HG02870 (cell line): ENCODE data around the gene THSD8.
"Not testable (repeated sequence)": the region's sequence is repeated elsewhere in the genome, so short reads cannot be mapped to it uniquely, and the experiment has no call there.

Source experiments
- ATAC-seq: cut with Tn5 transposase; IDR thresholded peaks from one replicate; pipeline ENCODE4 v1.9.1; 2021; ENCODE audit warnings: mild to moderate bottlenecking, moderate library complexity; ENCODE audit not compliant: unreplicated experiment

Gene THSD8

GRCh38 chr19:12821761-12822160 lies 19.9 kb downstream of the THSD8 start:
- ATAC-seq = no peak

- no peak for ATAC-seq
Measured at GRCh38 chr19:12825254-12826131, 23.6 kb downstream of the THSD8 start.

- ATAC-seq = no peak
Measured at GRCh38 chr19:12828494-12828893, 26.6 kb downstream of the THSD8 start.

- ATAC-seq = no peak
Measured at GRCh38 chr19:12833418-12833737, 31.5 kb downstream of the THSD8 start.

- no peak for ATAC-seq
Measured at GRCh38 chr19:12833738-12834565, 32.1 kb downstream of the THSD8 start.

- no peak for ATAC-seq
Measured at GRCh38 chr19:12834566-12834943, 32.7 kb downstream of the THSD8 start, which contains the start of gene RTBDN. Gene RTBDN (minus strand): TSS chr19:12834579. CDS start chr19:12829979, 4,600 bp downstream.

- ATAC-seq = no peak
Measured at GRCh38 chr19:12834976-12835757, 33.3 kb downstream of the THSD8 start.

- ATAC-seq = no peak
Measured at GRCh38 chr19:12836529-12836863, 34.6 kb downstream of the THSD8 start.

GRCh38 chr19:12837225-12837624 lies 35.4 kb downstream of the THSD8 start:
- no peak for ATAC-seq

- ATAC-seq = no peak
Measured at GRCh38 chr19:12838182-12838885, 36.5 kb downstream of the THSD8 start, which contains the start of gene MAST1. Gene MAST1 (plus strand): TSS chr19:12838515. CDS start chr19:12838573, 58 bp downstream.

- no peak for ATAC-seq
Measured at GRCh38 chr19:12838886-12839756, 37.3 kb downstream of the THSD8 start.

- no peak for ATAC-seq
Measured at GRCh38 chr19:12840091-12841079, 38.5 kb downstream of the THSD8 start.

GRCh38 chr19:12841094-12841493 lies 39.2 kb downstream of the THSD8 start:
- no peak for ATAC-seq

- ATAC-seq = no peak
Measured at GRCh38 chr19:12842511-12842910, 40.6 kb downstream of the THSD8 start.

- ATAC-seq = no peak
Measured at GRCh38 chr19:12843328-12843727, 41.5 kb downstream of the THSD8 start.

GRCh38 chr19:12843999-12844732 lies 42.3 kb downstream of the THSD8 start:
- ATAC-seq = no peak

- ATAC-seq = not testable (repeated sequence)
Measured at GRCh38 chr19:12846613-12847012, 44.7 kb downstream of the THSD8 start.
